GOT3 (cell line): ENCODE results near the gene ABCA9.
"Not testable (repeated sequence)": the region's sequence is repeated elsewhere in the genome, so short reads cannot be mapped to it uniquely, and the experiment has no call there.

Experiments
- DNase-seq: peaks from one replicate; lab custom pipeline; 2025; ENCODE audit warnings: mixed read lengths; lab: John Stamatoyannopoulos, UW

ABCA9 gene

GRCh38 chr17:68953340-68953997 lies 107.3 kb downstream of the ABCA9 start:
- no peak for DNase-seq

GRCh38 chr17:68950725-68951124 lies 110.0 kb downstream of the ABCA9 start:
- DNase-seq: no peak

GRCh38 chr17:68947868-68948267 lies 112.9 kb downstream of the ABCA9 start:
- not testable (repeated sequence) for DNase-seq

DNA sequence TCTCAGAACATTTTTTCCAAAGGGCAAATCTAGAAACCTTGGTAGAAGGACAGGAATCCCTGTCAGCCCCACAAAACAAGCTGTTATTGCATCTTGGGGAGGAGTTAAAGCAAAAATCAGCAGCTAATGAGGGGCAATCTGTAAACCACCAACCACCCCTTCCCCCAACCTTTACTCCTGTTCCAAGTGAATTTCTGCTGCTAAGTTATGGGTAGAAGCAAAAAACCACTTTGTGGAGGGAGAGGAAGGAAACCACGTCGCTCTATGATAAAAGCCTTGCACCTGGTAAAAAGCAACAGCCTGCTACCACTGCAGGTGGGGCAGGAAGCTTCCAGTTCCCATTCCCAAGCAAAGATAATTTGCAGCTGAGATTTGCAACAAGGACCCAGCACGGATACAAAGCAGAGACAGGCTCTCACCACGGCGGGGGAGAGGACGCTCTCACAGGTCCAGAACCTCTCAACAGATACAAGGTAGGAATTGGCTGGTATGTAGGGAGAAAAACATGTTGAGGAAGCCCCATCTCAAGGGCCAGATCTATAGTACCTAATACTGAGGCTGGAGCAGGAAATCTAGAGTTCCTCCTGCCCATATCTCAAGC lies 116.2 kb downstream of the ABCA9 start:
- DNase-seq: no peak

GRCh38 chr17:68943812-68944182 lies 116.9 kb downstream of the ABCA9 start:
- not testable (repeated sequence) for DNase-seq

GRCh38 chr17:68943123-68943811 lies 117.5 kb downstream of the ABCA9 start:
- DNase-seq: no peak

GRCh38 chr17:68942389-68942788 lies 118.3 kb downstream of the ABCA9 start:
- no peak for DNase-seq

DNA sequence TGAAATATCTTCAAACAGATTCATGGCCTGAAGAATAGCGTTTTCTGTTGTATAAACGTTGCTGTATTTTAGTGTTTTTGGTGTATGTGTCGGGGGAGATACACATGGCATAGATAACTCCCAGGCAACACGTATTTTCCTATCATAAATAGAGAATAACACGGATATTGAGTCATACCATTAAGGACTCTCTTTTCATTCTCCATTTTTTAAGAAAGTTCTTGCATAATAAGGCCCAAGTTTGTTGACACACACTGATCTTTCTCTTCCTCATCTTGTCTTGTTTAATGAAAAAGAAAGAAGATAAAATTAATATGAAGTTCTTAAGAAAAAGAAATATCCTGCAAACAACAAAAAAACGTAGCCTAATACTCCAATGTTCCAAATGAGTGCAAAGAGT lies 119.0 kb downstream of the ABCA9 start:
- no peak for DNase-seq

GRCh38 chr17:68939195-68939594 lies 121.5 kb downstream of the ABCA9 start:
- no peak for DNase-seq

- no peak for DNase-seq
These were observed 122.7 kb downstream of the ABCA9 start for GRCh38 chr17:68937890-68938514.

DNA sequence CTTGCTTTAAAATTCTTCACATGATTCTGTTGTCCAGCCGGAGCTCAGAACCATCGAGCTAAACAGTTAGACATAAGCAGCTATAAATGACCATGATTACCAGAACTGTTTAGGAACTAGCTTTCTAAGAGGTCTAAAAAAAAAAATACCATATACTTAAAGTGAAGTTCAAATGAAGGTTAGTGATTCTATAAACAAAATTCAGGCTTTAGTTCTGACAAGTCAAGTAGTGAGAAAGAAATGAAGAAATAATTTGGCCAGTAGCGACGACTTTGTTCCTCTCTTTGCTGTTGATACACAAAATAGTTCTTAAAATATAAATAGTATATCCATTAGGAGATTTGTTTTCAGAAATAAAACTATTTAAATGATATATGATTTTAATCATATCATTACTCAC lies 133.2 kb downstream of the ABCA9 start:
- no peak for DNase-seq

DNA sequence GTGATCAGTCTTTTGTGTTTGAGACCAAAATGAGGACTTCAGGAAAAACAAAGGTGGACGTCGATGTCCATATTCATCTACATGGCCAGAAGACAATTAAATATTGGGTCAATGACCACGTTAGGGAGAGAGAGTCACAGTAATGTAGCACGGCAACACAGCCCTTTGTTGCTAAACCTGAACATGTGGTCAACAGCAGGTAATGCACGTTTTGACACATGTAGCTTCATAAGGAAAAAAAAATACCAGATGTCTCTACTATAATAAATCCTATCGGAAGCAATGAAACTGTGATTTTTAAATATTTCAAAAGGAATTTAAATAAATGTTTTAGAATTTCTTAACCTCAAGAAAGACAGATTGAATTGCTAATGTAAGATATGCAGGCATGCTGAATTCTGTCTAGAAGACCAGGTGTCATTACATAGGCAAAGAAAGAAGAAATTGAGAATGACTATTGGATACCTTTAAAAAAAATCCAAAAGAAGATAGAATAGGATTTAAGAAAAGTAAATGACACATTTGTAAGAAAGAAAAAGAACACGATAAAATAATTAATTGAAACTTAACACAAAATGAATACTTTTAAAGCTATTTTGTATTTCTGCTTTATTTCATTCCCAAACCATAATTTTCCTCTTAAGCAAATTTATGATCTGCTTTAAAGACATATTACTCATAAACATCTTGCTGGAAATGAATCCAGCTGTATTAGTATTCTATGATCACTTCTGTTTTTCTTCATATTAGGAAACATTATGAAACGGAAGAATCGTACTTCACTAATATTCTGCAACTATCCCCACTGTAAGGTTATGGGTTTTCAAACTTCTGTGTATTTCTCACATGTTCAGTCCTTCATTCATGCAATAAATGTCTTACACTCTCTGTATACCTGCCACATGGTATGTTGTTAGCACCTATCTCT lies 135.7 kb downstream of the ABCA9 start:
- no peak for DNase-seq
